A549 (cell line): ENCODE data around the gene TCF23.

ENCODE experiments used
- CBX8 ChIP-seq: fragments of 200-600 bp; sonication (generic); IDR thresholded peaks from 2 replicates; pipeline ENCODE4 v1.6.1; 2016
- CHD2 ChIP-seq: fragments of 150-350 bp; IDR thresholded peaks from 2 replicates; pipeline ENCODE4 v1.6.1; 2014; ENCODE audit warnings: low read length; ENCODE audit not compliant: partially characterized antibody
- CTCF ChIP-seq: fragments of >200 bp; sonication (Bioruptor Twin); formaldehyde crosslinking; IDR thresholded peaks from 3 replicates; pipeline ENCODE4 v1.5.1; 2016
- EP300 ChIP-seq, 2 experiments: fragments of >200 bp; sonication (Bioruptor Twin); formaldehyde crosslinking; IDR thresholded peaks; 2 replicates in 1 of 2; 3 replicates in 1 of 2; pipeline ENCODE4 v1.6.1; 2016 to 2017
- KDM5A ChIP-seq: fragments of 200-600 bp; sonication (generic); IDR thresholded peaks from 2 replicates; pipeline ENCODE4 v1.6.1; 2016; ENCODE audit warnings: antibody characterized with exemption, mild to moderate bottlenecking
- NPAS2 ChIP-seq: fragments of 250-450 bp; sonication (Bioruptor Pico); IDR thresholded peaks from 2 replicates; pipeline ENCODE4 v1.8.0; 2022; ENCODE audit warnings: mild to moderate bottlenecking, moderate library complexity, borderline replicate concordance
- PBX3 ChIP-seq: IDR thresholded peaks from 2 replicates; pipeline ENCODE4 v1.6.1; 2012
- POLR2A ChIP-seq: IDR thresholded peaks from 2 replicates; pipeline ENCODE4 v1.6.1; 2012; ENCODE audit warnings: mild to moderate bottlenecking, low read length
- RAD21 ChIP-seq, 2 experiments: fragments of >200 bp in 1 of 2; sonication (Bioruptor Twin) in 1 of 2; formaldehyde crosslinking in 1 of 2; IDR thresholded peaks in 1 of 2; conservative IDR thresholded peaks in 1 of 2; 2 replicates in 1 of 2; 3 replicates in 1 of 2; pipeline ENCODE4 v1.6.1; 2012 to 2018; ENCODE audit warnings: inconsistent platforms in 1 of 2
- RCOR1 ChIP-seq: fragments of 150-350 bp; IDR thresholded peaks from 2 replicates; pipeline ENCODE4 v1.6.1; 2014; ENCODE audit warnings: antibody characterized with exemption, low read length, low read depth

- TF ChIP-seq CTCF (no peak), RAD21 (conservative IDR thresholded peaks at IDR 0.05 in 1 of 2, IDR thresholded peaks at IDR 0.05 in 1 of 2) (no peak), EP300 (IDR thresholded peaks at IDR 0.05) (no peak), PBX3 (no peak), RCOR1 (no peak), KDM5A (no peak), NPAS2 (CRISPR knock-in tag) (no peak), CHD2 (no peak), POLR2A (peak; percentile 30; the same call in 1 of the 2 replicates), CBX8 (no peak)
Observed at GRCh38 chr2:27118525-27119329, 30.1 kb upstream of the TCF23 start, which contains the start of gene CGREF1.
